ENCODE data around the gene PHIP. TPM values are rescaled to one million over a fixed set of nuclear protein-coding genes. Genes with fewer than 3 reads are reported as not detected.

Gene PHIP
- total and polyA plus RNA-seq, 9 of the 15 experiments (the other 6 are each of a cell fraction or from before 2014, with no cell fraction given) = 8.1 to 36.3 (median 16.5) TPM

- Histone ChIP-seq H3K79me2 (ENCODE audit: control insufficient read depth, insufficient read depth, low read length) (peaks cover 39% of the 10 kb centered on the region), H3K9me3 (replicated peaks; ENCODE audit: control insufficient read depth, insufficient read depth, low read depth, low read length) (no peaks in the 10 kb centered on the region), H3K9me1 (ENCODE audit: control insufficient read depth, insufficient read depth, low read length) (no peaks in the 10 kb centered on the region), H3K36me3 (ENCODE audit: control insufficient read depth, insufficient read depth, low read length) (peaks cover 66% of the 10 kb centered on the region), H3K27ac (ENCODE audit: extremely low read depth, low read depth, low read length) (no peak overlapping the region), H3K27me3 (ENCODE audit: control insufficient read depth in 2 of 2, insufficient read depth in 2 of 2, low read length in 2 of 2) (no peaks in the 10 kb centered on the region), H3K4me1 (replicated peaks in 1 of 2; ENCODE audit: control insufficient read depth in 2 of 2, insufficient read depth in 2 of 2, low read length in 2 of 2) (no peaks in the 10 kb centered on the region), H3K9ac (ENCODE audit: insufficient read depth in 1 of 2, low read depth in 2 of 2, low read length in 2 of 2) (no peak overlapping the region), H4K20me1 (replicated peaks; ENCODE audit: control insufficient read depth, insufficient read depth, low read length) (no peaks in the 10 kb centered on the region), H3K4me2 (ENCODE audit: insufficient read depth, low read length) (no peak overlapping the region), H3K4me3 (no peak overlapping the region), H2AFZ (ENCODE audit: low read depth, low read length) (no peak overlapping the region)
- DNase-seq (ENCODE audit: extremely low read depth in 1 of 4, low spot score in 3 of 4) (no peak), ATAC-seq (no peak), FAIRE-seq (peak; percentile 59)
- no TSS peak for BruUV-seq (replicated peaks)
- WGBS (ENCODE audit: insufficient coverage, low coverage, missing lambda C conversion rate) = 92% methylated on average over 2 of the region's 2 CpGs
- TF ChIP-seq ATF6 (CRISPR knock-in tag; IDR thresholded peaks at IDR 0.05) = no peak
- no peak for TF ChIP-seq ZNF217 (CRISPR knock-in tag; IDR thresholded peaks at IDR 0.05)
- no peak for TF ChIP-seq NFYB (IDR thresholded peaks at IDR 0.05; ENCODE audit: extremely low read depth, insufficient read length)
- no peak for TF ChIP-seq FUS (optimal IDR thresholded peaks at IDR 0.05; ENCODE audit: low read depth, low read length)
- no peak for TF ChIP-seq ZNF3 (CRISPR knock-in tag; IDR thresholded peaks at IDR 0.05)
- no peak for TF ChIP-seq ZC3H4 (CRISPR knock-in tag; IDR thresholded peaks at IDR 0.05; ENCODE audit: borderline replicate concordance)
- no peak for TF ChIP-seq HOMEZ (CRISPR knock-in tag; IDR thresholded peaks at IDR 0.05)
- no peak for TF ChIP-seq ZBED1 (IDR thresholded peaks at IDR 0.05)
- no peak for TF ChIP-seq ZNF165 (CRISPR knock-in tag; IDR thresholded peaks at IDR 0.05; ENCODE audit: borderline replicate concordance)
- TF ChIP-seq CHD1 (IDR thresholded peaks at IDR 0.05; ENCODE audit: low read length) = no peak
- no peak for TF ChIP-seq ZNF778 (CRISPR knock-in tag; IDR thresholded peaks at IDR 0.05)
- TF ChIP-seq ZNF263 (CRISPR knock-in tag; IDR thresholded peaks at IDR 0.05; ENCODE audit: borderline replicate concordance) = no peak
- TF ChIP-seq ZNF511 (CRISPR knock-in tag; IDR thresholded peaks at IDR 0.05) = no peak
- no peak for TF ChIP-seq TFE3 (CRISPR knock-in tag; IDR thresholded peaks at IDR 0.05)
- no peak for TF ChIP-seq ZNF175 (CRISPR knock-in tag; IDR thresholded peaks at IDR 0.05; ENCODE audit: low read depth)
- no peak for TF ChIP-seq GTF2F1 (IDR thresholded peaks at IDR 0.05; ENCODE audit: low read depth, low read length)
- ChIA-PET CTCF (ENCODE audit: low intra/inter-chr PET ratio) (no interaction called here), POLR2A (no interaction called here)
- in situ Hi-C loops (cut with MboI) = no loop called here
- intact Hi-C loops (cut with micrococcal nuclease) = no loop called here
Measured at GRCh38 chr6:79047072-79047471, 31.0 kb downstream of the PHIP start.

Data from K562 (cell line).